DMS153 treated with DMSO at 0.1 percent for 48 hours (cell line): Measurements from ENCODE around the gene CAT.
A peak's percentile ranks its signal among the peaks of the same experiment; 100 is the strongest.

ENCODE experiments used
- DNase-seq: peaks from one replicate; lab custom pipeline; 2025; ENCODE audit not compliant: unreplicated experiment; lab: John Stamatoyannopoulos, UW

Gene CAT

DNA sequence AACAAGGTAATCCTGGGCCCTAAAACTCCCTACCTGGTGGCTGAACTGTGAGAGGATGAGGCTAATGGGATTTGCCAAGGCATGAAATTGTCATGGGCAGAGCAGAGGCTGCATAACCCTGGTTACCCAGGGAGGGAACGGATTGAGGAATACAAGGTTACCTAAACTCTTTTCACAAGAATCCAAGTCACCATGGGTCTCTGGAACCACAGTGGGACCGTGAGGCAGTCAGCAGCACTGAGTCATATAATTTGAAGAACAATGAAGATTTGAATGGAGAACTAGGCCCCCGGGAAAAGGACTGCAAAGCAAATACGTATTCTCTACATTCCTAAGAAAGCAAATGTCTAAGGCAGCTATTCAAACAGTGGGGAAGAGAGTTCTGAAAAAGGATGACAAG is 19.8 kb downstream of the CAT start:
- DNase-seq, result no peak

DNA sequence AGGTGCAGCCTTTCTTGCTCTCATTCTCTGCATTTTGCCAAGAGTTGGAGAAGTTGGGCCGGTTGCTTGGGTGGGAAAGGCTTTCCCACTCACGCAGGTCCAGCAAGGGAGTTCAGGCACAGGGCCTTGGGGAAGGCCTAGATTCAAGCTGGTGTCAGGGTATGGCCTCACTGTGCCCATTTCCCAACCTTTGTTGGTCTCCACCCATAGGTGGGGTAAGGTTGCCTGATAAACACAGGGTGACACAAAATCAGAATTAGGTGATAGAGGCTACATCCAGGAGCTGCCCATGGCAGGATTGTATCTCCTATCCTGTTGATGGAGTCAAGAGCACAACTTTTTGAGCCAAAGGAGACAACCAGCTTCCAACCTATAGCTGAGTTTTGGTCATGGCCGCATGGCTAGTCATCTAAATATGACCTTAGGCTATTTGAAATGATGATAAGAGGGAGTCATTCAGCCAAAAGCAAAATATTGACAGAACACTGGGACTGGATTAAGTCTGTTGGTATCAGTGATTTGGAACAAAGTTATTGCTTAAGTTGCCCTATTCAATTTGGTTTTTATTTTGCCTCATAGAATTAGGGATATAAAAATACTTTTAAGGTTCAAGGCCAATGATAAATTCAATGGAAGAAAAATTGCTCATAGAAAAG is 20.9 kb downstream of the CAT start:
- DNase-seq, result no peak

DNA sequence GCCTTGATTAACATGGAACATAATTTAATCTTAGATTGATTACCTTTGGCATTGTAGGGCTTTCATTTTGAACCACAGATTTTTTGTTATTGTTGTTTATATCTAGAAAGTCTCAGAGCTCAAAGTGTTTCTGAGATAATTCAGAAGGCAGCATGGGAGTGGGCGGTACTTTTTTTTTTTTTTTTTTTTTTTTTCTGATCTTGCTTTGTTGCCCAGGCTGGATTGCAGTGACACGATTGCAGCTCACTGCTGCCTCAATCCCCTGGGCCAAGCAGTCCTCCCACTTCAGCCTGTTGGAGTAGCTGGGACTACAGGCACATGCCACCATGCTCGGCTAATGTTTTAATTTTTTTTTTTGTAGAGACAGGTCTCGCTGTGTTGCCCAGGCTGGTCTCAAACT is 21.5 kb downstream of the CAT start:
- DNase-seq, result no peak

DNA sequence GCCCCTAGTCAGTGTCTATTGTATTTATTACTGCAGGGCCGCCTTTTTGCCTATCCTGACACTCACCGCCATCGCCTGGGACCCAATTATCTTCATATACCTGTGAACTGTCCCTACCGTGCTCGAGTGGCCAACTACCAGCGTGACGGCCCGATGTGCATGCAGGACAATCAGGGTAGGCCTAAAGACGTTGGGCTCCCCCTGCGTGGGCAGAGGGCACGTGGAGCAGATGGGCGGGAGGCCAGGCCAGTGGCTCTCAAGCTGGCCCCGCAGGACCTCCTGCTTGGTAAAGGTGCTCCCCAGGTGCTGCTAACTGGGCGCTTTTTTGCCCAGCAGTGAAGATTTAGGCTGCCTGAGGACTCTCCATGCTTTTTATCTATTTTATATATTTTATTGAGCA is 22.5 kb downstream of the CAT start:
- DNase-seq, result no peak

DNA sequence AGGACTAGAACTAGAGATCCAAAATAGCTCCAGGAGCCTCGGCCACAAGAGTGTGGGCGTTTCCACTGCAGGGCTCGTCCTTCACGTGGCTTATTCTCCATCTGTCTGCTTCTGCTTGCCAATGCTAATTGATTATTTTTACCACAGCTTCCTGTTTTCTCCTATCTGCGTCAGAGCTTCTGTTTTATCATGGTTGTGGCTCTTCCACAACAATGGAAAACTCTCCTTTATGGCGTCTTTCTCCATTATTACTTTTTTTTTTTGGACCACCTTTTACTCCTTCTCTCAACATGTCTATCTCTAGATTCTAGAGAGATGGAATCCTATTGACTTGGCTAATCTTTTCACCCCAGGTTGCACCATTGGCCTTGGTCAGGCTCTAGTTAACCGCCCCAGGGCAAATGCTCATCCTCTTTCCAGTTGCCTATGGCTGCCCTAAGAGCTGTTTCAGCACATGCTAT is 25.9 kb downstream of the CAT start:
- no peak for DNase-seq

DNA sequence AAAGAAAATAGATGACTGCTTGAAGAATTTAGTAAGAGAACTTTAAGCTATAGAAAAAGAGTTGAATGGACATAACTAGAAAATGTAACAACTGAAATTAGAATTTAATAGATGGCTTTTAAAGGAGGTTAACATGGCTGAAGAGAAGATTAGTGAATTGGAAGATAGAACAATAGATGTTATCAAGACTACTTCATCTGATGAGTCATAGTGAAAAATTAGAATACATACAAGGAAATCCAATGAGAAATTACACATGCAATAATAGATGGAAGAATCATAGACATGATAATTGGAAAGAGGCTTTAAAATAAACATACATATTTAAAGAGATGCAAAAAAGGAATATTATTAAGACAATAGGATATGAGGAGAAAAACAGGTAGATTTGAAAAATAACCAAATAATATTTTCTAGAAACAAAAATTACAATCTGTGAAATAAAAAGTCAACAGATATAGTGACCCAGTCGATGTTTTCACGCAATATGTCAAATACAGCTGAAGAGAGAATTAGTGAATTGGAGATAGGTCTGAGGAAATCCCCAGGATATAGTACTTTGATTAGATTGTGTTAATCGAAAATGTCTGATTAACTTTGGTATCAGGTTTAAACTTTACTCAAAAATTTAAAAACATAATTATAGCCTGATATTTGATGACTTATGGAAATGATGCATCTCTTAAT is 28.2 kb downstream of the CAT start:
- DNase-seq, result no peak

DNA sequence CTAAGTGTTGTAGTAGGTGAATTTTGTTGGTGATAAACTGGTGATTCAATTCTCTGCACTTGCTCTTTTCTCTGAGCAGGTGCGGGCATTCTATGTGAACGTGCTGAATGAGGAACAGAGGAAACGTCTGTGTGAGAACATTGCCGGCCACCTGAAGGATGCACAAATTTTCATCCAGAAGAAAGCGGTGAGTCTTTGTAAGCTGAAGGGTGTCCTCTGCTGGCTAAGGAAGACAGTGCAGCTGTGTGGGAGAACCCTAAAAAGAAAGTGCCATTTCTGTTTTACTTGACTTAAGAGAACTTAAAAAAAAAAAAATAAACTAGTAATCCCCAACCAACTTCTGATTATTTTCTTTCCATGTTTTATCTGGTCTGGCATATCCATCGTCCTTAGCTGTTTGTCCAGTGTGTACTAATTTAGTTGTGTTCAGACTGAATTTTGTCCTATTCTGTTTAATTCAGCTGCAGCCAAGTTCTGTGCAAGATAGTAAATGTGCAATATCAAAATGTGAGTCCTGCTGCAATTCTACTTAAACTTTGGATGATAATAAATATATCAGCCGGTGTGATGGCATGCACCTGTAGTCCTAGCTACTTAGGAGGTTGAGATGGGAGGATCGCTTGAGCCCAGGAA is 29.6 kb downstream of the CAT start:
- DNase-seq, result no peak

DNA sequence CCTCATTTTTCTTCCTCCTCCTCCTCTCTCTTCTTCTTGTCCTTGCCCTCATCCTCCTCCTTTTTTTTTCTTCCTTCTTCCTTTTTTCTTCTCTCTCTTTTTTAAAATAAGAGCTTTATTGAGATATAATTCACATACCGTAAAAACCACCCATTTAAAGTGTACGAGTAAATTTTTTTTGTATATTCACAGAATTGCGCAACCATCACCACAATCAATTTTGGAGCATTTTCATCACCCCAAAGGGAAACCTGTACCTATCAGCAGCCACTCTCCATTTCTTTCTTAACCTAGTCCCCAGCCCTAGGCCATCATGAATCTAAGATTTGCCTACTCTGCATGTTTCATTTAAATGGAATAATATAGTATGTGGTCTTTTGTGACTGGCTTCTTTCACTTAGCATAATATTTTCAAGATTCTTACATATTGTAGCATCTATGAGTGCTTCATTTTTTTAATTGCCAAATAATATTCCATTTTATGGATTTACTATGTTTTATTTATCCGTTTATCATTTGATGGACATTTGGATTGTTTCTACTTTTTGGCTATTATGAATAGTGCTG is 35.0 kb downstream of the CAT start:
- no peak for DNase-seq

DNA sequence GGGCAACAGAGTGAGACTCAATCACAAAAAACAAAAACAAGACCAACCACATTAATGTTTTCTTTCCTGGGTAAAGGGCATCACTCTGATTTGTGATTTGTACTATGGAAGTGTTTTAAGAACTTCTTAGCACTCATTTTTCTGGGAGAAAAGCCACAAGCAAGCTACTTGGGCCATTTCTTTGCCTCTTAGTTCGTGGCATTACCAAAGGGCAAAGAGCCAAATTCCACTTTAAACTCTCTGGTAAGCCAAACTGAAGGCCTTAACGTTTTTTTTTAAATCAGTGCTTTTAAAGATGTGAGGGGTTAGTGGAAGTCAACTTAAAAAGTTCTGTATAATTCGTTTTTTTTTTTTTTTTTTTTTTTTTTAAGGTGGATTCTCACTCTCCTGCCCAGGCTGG is 36.9 kb downstream of the CAT start:
- DNase-seq, result no peak

DNA sequence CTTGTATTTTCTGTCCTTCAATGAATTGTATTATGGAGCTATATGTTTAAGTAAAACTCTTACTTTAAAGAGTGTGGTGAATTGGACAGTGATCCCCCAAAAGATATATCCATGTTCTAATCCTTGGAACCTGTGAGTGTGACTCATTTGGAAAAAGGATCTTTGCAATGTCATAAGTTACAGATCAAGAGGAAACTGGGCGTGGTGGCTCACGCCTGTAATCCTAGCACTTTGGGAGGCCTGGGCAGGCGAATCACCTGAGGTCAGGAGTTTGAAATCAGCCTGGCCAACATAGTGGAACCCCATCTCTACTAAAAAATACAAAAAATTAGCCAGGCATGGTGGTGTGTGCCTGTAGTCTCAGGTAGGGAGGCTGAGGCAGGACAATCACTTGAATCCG is 38.1 kb downstream of the CAT start:
- DNase-seq, result no peak

DNA sequence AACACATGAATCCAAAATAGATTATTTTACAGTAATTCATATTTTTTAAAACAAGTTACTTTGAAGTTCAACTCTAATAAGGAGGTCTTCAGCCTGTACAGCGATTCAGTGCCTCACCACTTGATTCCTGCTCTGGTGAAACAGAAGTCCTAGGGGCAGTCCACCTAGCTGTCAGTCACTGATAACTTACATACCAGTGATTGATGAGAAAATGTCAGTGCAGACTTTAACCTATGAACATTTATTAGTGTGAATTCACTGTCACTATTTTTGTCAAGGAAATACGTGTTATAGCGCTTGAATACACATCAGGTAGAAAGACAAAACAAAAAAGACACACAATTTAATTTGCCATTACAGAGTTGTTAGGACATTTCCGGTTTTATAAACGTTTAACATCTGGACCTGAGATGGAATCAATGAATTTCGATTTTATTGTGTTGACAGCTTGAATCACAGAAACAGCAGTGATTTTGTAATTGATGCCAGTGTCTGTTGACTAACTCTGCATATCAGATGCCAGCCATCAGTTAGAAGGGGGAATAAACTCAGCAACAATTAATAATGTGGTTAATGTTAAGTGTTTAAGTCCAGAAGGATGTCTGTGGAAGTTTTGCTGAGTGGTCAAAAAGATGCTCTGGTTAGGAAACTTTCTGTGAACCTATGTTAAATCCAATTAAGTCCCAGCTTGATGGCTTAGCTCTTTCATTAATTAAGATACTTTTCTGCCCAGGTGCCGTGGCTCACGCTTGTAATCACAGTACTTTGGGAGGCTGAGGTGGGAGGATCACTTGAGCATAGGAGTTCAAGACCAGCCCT is 40.3 kb downstream of the CAT start:
- no peak for DNase-seq

DNA sequence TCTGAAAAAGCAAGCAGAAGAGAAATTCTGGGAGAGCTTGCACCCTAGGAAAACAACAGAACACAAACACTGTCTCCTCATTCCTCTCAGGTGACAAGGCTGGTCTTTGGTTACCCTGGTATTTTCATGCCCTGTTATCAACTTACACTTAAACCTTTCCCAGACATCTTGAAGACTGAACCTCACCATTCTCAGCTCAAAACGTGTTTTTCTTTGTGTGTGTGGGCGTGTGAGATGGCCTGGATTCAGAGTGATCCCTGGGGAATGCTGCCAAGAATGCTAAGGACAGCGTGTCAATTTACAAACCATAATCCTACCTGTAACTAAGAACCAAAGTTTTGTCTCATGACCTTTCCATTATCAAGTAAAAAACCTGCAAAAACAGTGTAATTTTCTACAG is 41.6 kb downstream of the CAT start:
- DNase-seq, result no peak

DNA sequence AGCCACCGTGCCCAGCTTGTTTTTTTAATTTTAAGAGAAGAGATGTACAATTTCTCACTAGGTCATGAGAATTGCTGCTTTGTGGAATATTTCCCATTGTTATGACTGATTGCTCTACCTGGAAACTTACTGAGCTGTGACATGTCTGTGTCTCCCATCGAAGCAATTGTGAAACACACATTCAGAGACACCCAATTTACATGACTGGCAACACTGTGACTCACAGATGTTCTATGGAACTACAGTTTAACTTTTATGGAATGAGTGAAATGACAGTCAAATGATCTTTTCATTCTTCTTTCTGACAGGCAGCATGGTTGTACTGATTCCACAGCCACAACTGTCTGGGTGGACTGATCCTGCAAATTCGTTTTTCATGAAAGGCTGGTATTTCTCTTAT is 42.6 kb downstream of the CAT start:
- DNase-seq, result no peak

DNA sequence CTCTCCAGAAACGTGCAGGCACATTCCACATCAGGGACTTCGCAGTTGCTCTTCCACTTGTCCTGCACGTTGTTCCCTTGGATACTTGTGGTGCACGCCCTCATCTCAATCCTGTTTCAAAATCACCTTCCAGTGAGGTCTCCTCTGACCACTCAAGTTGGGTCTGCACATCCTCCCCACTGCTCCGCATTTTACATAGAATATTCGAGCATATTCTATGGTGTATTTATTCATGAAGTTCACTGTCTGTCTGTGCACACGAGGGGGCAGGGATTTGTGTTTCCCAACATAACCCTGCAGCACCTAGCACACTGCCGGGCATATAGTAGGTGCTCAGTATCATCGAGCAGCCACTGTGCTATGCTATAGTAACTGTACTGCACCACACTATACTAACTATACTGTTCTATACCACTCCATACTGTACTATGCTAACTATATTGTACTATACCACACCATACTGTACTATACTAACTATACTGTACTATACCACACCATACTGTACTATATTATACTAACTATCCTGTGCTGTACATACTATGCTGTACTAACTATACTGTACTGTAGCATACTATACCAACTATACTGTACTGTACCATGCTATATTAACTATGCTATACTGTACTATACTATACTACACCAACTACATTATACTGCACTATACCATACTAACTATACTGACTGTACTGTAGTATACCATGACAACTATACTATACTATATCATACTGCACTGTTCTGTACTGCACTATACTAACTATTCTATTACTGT is 44.6 kb downstream of the CAT start:
- DNase-seq, result no peak

DNA sequence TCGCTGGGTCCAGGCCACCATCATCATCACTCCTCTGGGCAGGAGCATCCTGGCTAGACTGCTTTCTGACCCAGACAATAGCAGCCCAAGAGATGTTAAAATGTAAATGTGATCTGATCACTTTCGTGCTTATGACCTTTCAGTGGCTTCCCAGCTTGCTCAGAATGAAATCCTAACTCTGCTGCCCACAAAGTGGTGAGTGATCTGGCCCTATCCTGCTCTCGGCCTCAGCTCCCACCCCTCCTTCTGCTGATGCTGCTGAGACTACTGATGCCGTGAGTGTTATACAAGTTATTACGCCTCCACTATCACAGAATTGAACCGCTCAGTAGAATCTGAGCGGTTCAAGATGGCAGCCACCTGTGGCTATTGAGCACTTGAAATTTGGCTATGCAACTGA is 48.7 kb downstream of the CAT start:
- no peak for DNase-seq

DNA sequence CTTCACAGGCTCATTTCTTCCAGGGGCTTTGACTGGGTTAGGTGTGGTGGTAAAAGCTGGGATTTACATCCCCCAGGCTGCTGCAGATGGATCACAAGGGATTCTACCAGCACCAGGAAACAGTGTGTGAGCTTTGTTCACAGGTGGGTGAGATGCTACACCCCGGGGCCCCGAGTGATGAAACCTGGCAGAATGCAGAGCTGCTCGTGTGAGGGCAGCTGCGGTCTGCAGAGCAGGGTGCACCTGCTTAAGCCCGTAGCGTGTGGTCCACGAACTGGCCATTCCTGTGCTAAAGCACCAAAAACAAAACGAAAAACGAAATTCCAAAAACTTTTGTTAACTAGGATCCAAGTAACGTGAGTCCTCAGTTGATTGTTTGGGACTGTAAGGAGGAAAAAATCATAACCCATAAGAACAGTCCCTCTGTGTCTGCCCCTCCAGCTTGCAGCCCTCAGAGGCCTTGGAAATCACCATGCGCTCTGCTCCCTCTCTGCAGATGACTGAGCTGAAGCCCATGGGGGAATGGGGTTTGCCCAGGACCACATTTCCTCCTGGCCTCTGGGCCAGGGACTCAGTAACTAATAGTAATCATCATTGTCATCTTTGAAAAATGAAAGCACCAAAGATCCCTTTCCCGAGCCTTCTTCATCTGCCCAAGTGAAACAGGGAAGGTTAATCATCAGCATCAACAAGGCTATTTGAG is 50.3 kb downstream of the CAT start:
- no peak for DNase-seq

DNA sequence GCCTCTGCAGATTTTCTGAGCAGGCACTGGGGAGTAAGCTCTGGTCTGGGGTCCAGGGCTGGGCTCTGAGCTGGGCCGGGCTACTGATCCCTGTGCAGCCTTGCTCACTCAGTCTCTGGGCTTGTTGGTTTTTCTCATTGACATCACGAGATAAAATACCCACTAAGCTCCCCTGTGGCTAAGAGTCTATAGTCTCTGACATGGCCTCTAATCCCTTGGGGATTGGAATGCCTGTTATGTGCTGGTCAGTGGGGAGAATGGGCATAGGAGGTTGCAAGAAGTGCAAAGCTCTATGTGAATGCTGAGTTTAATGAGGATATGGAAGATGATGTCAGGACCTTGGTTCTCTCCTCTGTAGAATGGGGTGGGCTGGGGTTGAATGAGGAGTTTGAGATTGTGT is 51.6 kb downstream of the CAT start:
- no peak for DNase-seq

DNA sequence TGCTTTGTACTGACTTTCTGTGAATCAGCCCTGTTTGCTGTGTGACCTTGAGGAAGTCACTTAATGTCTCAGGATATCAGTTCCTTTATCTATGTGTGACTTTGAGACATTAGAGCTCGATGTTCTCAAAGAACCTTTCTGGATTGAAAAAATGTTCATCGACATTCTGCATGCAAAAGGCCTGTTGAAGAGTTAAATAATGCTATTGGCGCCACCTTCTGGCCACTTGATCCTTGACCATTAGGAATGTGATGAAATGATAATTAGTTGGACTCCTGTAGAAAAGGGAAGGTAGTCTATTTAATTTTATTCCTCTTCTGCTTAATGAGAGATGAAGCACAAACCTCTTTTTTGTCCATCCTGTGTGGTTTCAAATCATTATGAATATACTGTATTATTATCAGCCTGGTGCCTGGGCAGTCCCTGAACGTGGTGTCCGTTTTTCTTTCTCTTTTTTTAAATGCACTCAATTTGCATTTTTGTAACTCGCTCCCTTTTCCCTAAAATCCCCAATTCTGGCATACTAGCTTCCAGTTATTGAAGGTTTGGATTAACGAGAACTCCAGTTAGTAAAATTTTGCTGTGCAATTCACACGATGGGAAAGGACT is 54.2 kb downstream of the CAT start:
- DNase-seq, result peak; percentile 46

DNA sequence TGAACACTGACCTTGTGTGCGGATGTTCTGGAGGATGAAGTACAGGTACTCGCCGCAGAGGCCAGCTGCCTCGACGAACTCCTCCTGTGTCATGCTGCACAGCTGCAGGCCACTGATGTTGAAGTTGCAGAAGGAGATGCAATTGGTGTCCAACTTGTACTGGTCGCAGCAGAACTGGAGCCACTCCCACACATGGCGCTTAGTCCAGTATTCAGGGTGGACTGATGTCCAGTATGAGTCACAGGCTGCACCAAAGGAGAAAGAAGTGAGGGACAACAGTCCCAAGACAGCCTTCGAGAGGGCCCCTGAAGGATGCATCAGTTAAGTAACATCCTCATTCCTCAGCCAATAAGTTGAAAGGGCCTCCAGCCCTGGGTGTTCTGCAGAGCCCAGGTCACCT is 54.7 kb downstream of the CAT start:
- no peak for DNase-seq
